Upper lobe of right lung (tissue), 1 donor: ENCODE data around the gene IL24. TPM values are rescaled to one million over a fixed set of nuclear protein-coding genes. Genes with fewer than 3 reads are reported as not detected.

Source experiments
- ATAC-seq: fragments of 200-7000 bp; cut with Tn5 transposase; one replicate; pipeline ENCODE4 v1.9.1; 2020; ENCODE audit warnings: mild to moderate bottlenecking, moderate library complexity
- DNase-seq: peaks from one replicate; pipeline ENCODE4 v3.0.0-alpha.2; 2020
- H3K27ac ChIP-seq: fragments of 200-600 bp; one replicate; pipeline ENCODE4 v1.8.0; 2022
- H3K27me3 ChIP-seq: fragments of 200-600 bp; one replicate; pipeline ENCODE4 v1.8.0; 2022; ENCODE audit warnings: mild to moderate bottlenecking
- H3K36me3 ChIP-seq: fragments of 200-600 bp; one replicate; pipeline ENCODE4 v1.8.0; 2022
- H3K4me1 ChIP-seq: fragments of 200-600 bp; one replicate; pipeline ENCODE4 v1.8.0; 2022
- H3K4me3 ChIP-seq: fragments of 200-600 bp; one replicate; pipeline ENCODE4 v1.8.0; 2022; ENCODE audit warnings: mild to moderate bottlenecking
- H3K9me3 ChIP-seq: fragments of 200-600 bp; one replicate; pipeline ENCODE4 v1.8.0; 2022
- CTCF ChIP-seq: fragments of 200-600 bp; IDR thresholded peaks from one replicate; pipeline ENCODE4 v1.8.0; 2022; ENCODE audit warnings: antibody characterized with exemption
- intact Hi-C: fragments of 100-400 bp; cut with DNase I; formaldehyde crosslinking; loops from one replicate; pipeline ENCODE4 v1.11.0; 2022
- total RNA-seq: library from RNA; stranded (reverse); fragmentation: NEBNext Ultra II Directional; extraction: Animal tissue kit (Norgen Biotek cat#: 25700); gene quantifications from one replicate; pipeline ENCODE4 v1.2.1, GENCODE V29; 2021
- donor health status: DM: no; HTN: yes; CAD: no; lungs with severe emphysema.

The IL24 gene
- total RNA-seq, 1 donor from 2014 or later, result not detected

GRCh38 chr1:206939131-206939530 lies 41.9 kb downstream of the IL24 start:
- Histone ChIP-seq H3K9me3 (no peaks in the 10 kb centered on the region), H3K36me3 (no peaks in the 10 kb centered on the region), H3K27ac (no peak overlapping the region), H3K4me1 (no peaks in the 10 kb centered on the region), H3K27me3 (no peaks in the 10 kb centered on the region), H3K4me3 (no peak overlapping the region)
- DNase-seq (no peak), ATAC-seq (no peak)
- TF ChIP-seq CTCF, result no peak
- intact Hi-C loops, result no loop called here

DNA sequence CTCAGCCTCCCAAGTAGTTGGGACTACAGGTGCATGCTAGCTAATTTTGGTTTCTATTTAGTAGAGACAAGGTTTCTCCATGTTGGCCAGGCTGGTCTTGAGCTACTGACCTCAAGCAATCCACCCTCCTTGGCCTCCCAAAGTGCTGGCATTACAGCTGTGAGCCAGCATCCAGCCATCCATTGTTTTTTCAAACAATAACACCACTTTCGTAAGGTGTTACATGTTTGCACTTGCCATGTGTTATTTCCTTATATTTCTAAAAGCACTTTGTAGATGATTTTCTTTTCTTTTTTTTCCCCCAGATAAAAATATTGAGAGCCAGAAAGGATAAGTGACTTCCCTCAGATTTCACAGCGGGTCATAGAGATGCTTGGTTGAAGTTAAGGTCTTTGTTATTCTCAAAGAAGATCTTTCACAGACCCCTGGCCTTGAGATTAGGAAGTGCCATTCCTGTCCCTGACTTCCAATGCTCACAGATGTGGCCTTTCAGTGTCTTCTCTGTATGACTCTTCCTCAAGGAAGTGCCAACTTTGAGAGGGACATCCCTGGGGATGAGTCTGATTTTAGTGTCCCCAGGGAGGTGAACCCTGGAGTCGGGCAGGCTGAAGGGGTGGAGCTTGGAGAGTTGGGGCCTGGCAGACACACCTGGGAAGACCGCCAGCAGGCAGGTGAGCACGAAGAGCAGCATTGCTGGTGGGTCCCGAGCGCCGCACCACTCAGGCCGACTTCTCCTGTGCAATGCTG lies 42.8 kb downstream of the IL24 start:
- Histone ChIP-seq H3K36me3 (no peaks in the 10 kb centered on the region), H3K27me3 (no peaks in the 10 kb centered on the region), H3K9me3 (no peaks in the 10 kb centered on the region), H3K27ac (no peak overlapping the region), H3K4me3 (no peak overlapping the region), H3K4me1 (no peaks in the 10 kb centered on the region)
- DNase-seq (no peak), ATAC-seq (no peak)
- no peak for TF ChIP-seq CTCF
- intact Hi-C loops, result no loop called here

- DNase-seq (no peak), ATAC-seq (no peak)
- no peak overlapping the region for H3K4me3 ChIP-seq
- no peak for TF ChIP-seq CTCF
- no peaks in the 10 kb centered on the region for H3K27me3 ChIP-seq
- no peak overlapping the region for H3K27ac ChIP-seq
- H3K4me1 ChIP-seq, result no peaks in the 10 kb centered on the region
- no peaks in the 10 kb centered on the region for H3K36me3 ChIP-seq
- intact Hi-C loops, result no loop called here
- H3K9me3 ChIP-seq, result no peaks in the 10 kb centered on the region
Observed at GRCh38 chr1:206940588-206940936, 43.3 kb downstream of the IL24 start.

- no peak for TF ChIP-seq CTCF
- Histone ChIP-seq H3K36me3 (no peaks in the 10 kb centered on the region), H3K4me3 (peak overlapping the region; percentile 3), H3K4me1 (no peaks in the 10 kb centered on the region), H3K27me3 (no peaks in the 10 kb centered on the region), H3K27ac (no peak overlapping the region), H3K9me3 (no peaks in the 10 kb centered on the region)
- ATAC-seq (peak; percentile 32), DNase-seq (no peak)
- intact Hi-C loops, result no loop called here
Observed at GRCh38 chr1:206941766-206942418, 44.6 kb downstream of the IL24 start.

GRCh38 chr1:206944703-206945102 lies 47.5 kb downstream of the IL24 start:
- no peak for ATAC-seq
- Histone ChIP-seq H3K36me3 (no peaks in the 10 kb centered on the region), H3K4me3 (peak overlapping the region; percentile 46), H3K27me3 (no peaks in the 10 kb centered on the region), H3K9me3 (no peaks in the 10 kb centered on the region), H3K4me1 (no peaks in the 10 kb centered on the region), H3K27ac (no peak overlapping the region)
- intact Hi-C loops, result no loop called here
- no peak for DNase-seq
- no peak for TF ChIP-seq CTCF
